GM12878 (cell line): Measurements from ENCODE around the gene GPC6. TPM values are rescaled to one million over a fixed set of nuclear protein-coding genes. Genes with fewer than 3 reads are reported as not detected.

Source experiments
- ATAC-seq: fragments of 200-7000 bp; cut with Tn5 transposase; 3 replicates; pipeline ENCODE4 v1.9.1; 2020; ENCODE audit warnings: mild to moderate bottlenecking, moderate library complexity
- BruUV-seq: library from RNA; stranded (reverse); fragments of 400-500 nt; replicated peaks from 2 replicates; lab custom pipeline; 2021; lab: Mats Ljungman, UMichigan
- CTCF ChIA-PET: fragments of 300-600 bp; sonication (Branson Sonifier 250); formaldehyde crosslinking; extraction: SDS; loops from one replicate; lab custom pipeline; 2021; ENCODE audit warnings: inconsistent platforms; lab: Yijun Ruan, JAX
- POLR2A ChIA-PET: fragments of 350-600 bp; formaldehyde crosslinking; extraction: SDS; loops from one replicate; lab custom pipeline; 2021; ENCODE audit warnings: inconsistent platforms; lab: Charles Lee
- RAD21 ChIA-PET: fragments of 300-600 bp; sonication (Branson Sonifier 250); formaldehyde crosslinking; loops from one replicate; lab custom pipeline; 2023; ENCODE audit warnings: antibody characterized with exemption; ENCODE audit not compliant: unreplicated experiment; lab: Charles Lee
- SMC1A ChIA-PET: fragments of 300-600 bp; sonication (Branson Sonifier 250); formaldehyde crosslinking; loops from one replicate; lab custom pipeline; 2023; ENCODE audit not compliant: unreplicated experiment, uncharacterized antibody; lab: Charles Lee
- DNase-seq: peaks from one replicate; pipeline ENCODE4 v3.0.0-alpha.2; 2011; ENCODE audit warnings: low read depth, low spot score
- FAIRE-seq: peaks from 3 replicates; lab custom pipeline; 2011; peaks lifted over from hg19 to GRCh38; lab: Jason Lieb, UNC
- H2AFZ ChIP-seq: 2 replicates; pipeline ENCODE4 v1.6.0; 2011; ENCODE audit warnings: low read depth, low read length, control low read depth; ENCODE audit not compliant: control insufficient read depth
- H3K27ac ChIP-seq: 2 replicates; pipeline ENCODE4 v1.5.1; 2011; ENCODE audit warnings: control low read depth; ENCODE audit not compliant: control insufficient read depth, insufficient read depth
- H3K27me3 ChIP-seq, 2 experiments: replicated peaks in 1 of 2; 2 replicates each; pipeline versions ENCODE4 v1.6.0 to v1.6.1; 2011; ENCODE audit warnings: low read length in 1 of 2; ENCODE audit not compliant: control insufficient read depth in 2 of 2, insufficient read depth in 2 of 2
- H3K36me3 ChIP-seq, 2 experiments: 2 replicates each; pipeline ENCODE4 v1.5.1; 2011; ENCODE audit warnings: low read length in 1 of 2; ENCODE audit not compliant: control insufficient read depth in 2 of 2, insufficient read depth in 2 of 2
- H3K4me1 ChIP-seq: 2 replicates; pipeline ENCODE4 v1.6.1; 2011; ENCODE audit warnings: mild to moderate bottlenecking, low read length, moderate library complexity, mixed read lengths; ENCODE audit not compliant: control insufficient read depth, insufficient read depth
- H3K4me2 ChIP-seq: 2 replicates; pipeline ENCODE4 v1.6.0; 2011; ENCODE audit warnings: control low read depth; ENCODE audit not compliant: control insufficient read depth, insufficient read depth
- H3K4me3 ChIP-seq: fragments of 200-600 bp; sonication (generic); 2 replicates; pipeline ENCODE4 v1.5.1; 2016
- H3K79me2 ChIP-seq: 2 replicates; pipeline ENCODE4 v1.6.0; 2011; ENCODE audit warnings: low read length; ENCODE audit not compliant: control insufficient read depth, insufficient read depth
- H3K9ac ChIP-seq: 2 replicates; pipeline ENCODE4 v1.8.0; 2011; ENCODE audit warnings: low read length, control low read depth, mixed read lengths; ENCODE audit not compliant: control insufficient read depth, insufficient read depth
- H3K9me3 ChIP-seq: replicated peaks from 3 replicates; pipeline ENCODE4 v1.5.1; 2011; ENCODE audit warnings: mild to moderate bottlenecking, low read length; ENCODE audit not compliant: control insufficient read depth, insufficient read depth
- H4K20me1 ChIP-seq: 2 replicates; pipeline ENCODE4 v1.6.0; 2011; ENCODE audit not compliant: control insufficient read depth, insufficient read depth
- BRCA1 ChIP-seq: IDR thresholded peaks from 2 replicates; pipeline ENCODE4 v1.6.1; 2011; ENCODE audit warnings: low read depth, low read length, improper control_type of control experiment
- ELK1 ChIP-seq: IDR thresholded peaks from 2 replicates; pipeline ENCODE4 v1.6.1; 2012; ENCODE audit warnings: low read depth, low read length, improper control_type of control experiment
- HDAC6 ChIP-seq: fragments of 200-600 bp; sonication (generic); IDR thresholded peaks from one replicate; pipeline ENCODE4 v1.8.0; 2017; ENCODE audit warnings: antibody characterized with exemption; ENCODE audit not compliant: unreplicated experiment
- HDGF ChIP-seq: fragments of 450-650 bp; IDR thresholded peaks from 2 replicates; pipeline ENCODE4 v1.6.1; 2016; ENCODE audit warnings: antibody characterized with exemption
- JUNB ChIP-seq: IDR thresholded peaks from 2 replicates; pipeline ENCODE4 v1.6.1; 2016; ENCODE audit warnings: antibody characterized with exemption, mild to moderate bottlenecking
- KAT2A ChIP-seq: conservative IDR thresholded peaks from 2 replicates; pipeline ENCODE4 v1.6.1; 2011; ENCODE audit warnings: low read depth, low read length; ENCODE audit not compliant: control insufficient read depth
- MYC ChIP-seq: IDR thresholded peaks from 2 replicates; pipeline ENCODE4 v1.6.1; 2011; ENCODE audit warnings: mild to moderate bottlenecking, low read length, moderate library complexity, inconsistent platforms; ENCODE audit not compliant: insufficient read depth, insufficient replicate concordance, insufficient read length, severe bottlenecking
- NFYA ChIP-seq: IDR thresholded peaks from 2 replicates; pipeline ENCODE4 v1.6.1; 2011; ENCODE audit warnings: low read depth, mild to moderate bottlenecking, low read length, improper control_type of control experiment, borderline replicate concordance
- NKRF ChIP-seq: fragments of 450-650 bp; conservative IDR thresholded peaks from 2 replicates; pipeline ENCODE4 v1.6.1; 2017; ENCODE audit warnings: mild to moderate bottlenecking, moderate library complexity
- NR2C1 ChIP-seq: fragments of 450-650 bp; IDR thresholded peaks from 2 replicates; pipeline ENCODE4 v1.6.1; 2017; ENCODE audit warnings: antibody characterized with exemption, mild to moderate bottlenecking, moderate library complexity
- NR2C2 ChIP-seq: IDR thresholded peaks from 2 replicates; pipeline ENCODE4 v1.6.1; 2011; ENCODE audit warnings: borderline replicate concordance, low read depth; ENCODE audit not compliant: control insufficient read depth, insufficient read length
- POLR2AphosphoS2 ChIP-seq: IDR thresholded peaks from 2 replicates; pipeline ENCODE4 v1.6.1; 2011; ENCODE audit warnings: low read depth, mild to moderate bottlenecking, low read length, improper control_type of control experiment, moderate library complexity
- RELA ChIP-seq: fragments of 450-650 bp; IDR thresholded peaks from 2 replicates; pipeline ENCODE4 v1.8.0; 2014; ENCODE audit warnings: borderline replicate concordance; ENCODE audit not compliant: partially characterized antibody
- TBL1XR1 ChIP-seq: IDR thresholded peaks from 2 replicates; pipeline ENCODE4 v1.6.1; 2012; ENCODE audit warnings: low read depth, low read length, improper control_type of control experiment
- YY1 ChIP-seq: IDR thresholded peaks from 2 replicates; pipeline ENCODE4 v1.6.1; 2011; ENCODE audit warnings: low read depth, mild to moderate bottlenecking, low read length
- ZBTB40 ChIP-seq: fragments of 450-650 bp; IDR thresholded peaks from 2 replicates; pipeline ENCODE4 v1.6.1; 2016; ENCODE audit warnings: mild to moderate bottlenecking, moderate library complexity, borderline replicate concordance
- WGBS: methylation state at CpG from one replicate; pipeline ENCODE4 v1.1.6; 2016; ENCODE audit warnings: low lambda C conversion rate; ENCODE audit not compliant: insufficient replicate concordance, insufficient coverage; ENCODE audit errors: missing lambda C conversion rate; 5-methylcytosine and 5-hydroxymethylcytosine counted together
- in situ Hi-C: fragments of 300-500 bp; cut with MboI; formaldehyde crosslinking; loops from 9 replicates; pipeline ENCODE4 v1.14.3; 2018; ENCODE audit warnings: mixed read lengths
- intact Hi-C: fragments of 100-400 bp; cut with micrococcal nuclease; formaldehyde crosslinking; loops from one replicate; pipeline ENCODE4 v1.14.2; 2022; ENCODE audit not compliant: unreplicated experiment
- polyA plus RNA-seq, 11 experiments: library from polyadenylated mRNA; depleted of rRNA in 4 of 11; unstranded in 6 of 11; stranded (reverse) in 5 of 11; fragments of >200 nt; fragmentation: Nextera tagmentation in 4 of 11; fragmentation: Illumina TruSeq in 1 of 11; extraction: Ambion mirVana in 4 of 11; extraction: Trizol in 1 of 11; gene quantifications; 1 replicate in 1 of 11; 2 replicates in 10 of 11; pipeline versions ENCODE4 v1.2.1 to v1.2.3, GENCODE V29; 2011 to 2016; ENCODE audit warnings: inconsistent platforms in 2 of 11, missing spikeins in 2 of 11, low read depth in 1 of 11
- total RNA-seq, 4 experiments: library from RNA; depleted of rRNA in 3 of 4; stranded (reverse); fragments of >200 nt in 3 of 4; fragmentation: Illumina TruSeq in 1 of 4; extraction: Trizol in 1 of 4; gene quantifications; 2 replicates each; pipeline versions ENCODE4 v1.2.1 to v1.2.3, GENCODE V29; 2013 to 2021

The GPC6 gene
- total and polyA plus RNA-seq, 10 of the 15 experiments (the other 5 are each of a cell fraction or from before 2014, with no cell fraction given) = 0.03 to 0.04 (median 0.03) TPM; not detected in 7

- no peaks in the 10 kb centered on the region for H3K79me2 ChIP-seq
- H3K4me3 ChIP-seq = no peak overlapping the region
- ChIA-PET RAD21 (no interaction called here), POLR2A (no interaction called here), SMC1A (interaction anchor here (0.8 kb wide), 1 partner anchor 1674 kb away, joined by 4 read pairs; no protein-coding TSS in a partner anchor), CTCF (no interaction called here)
- H3K9me3 ChIP-seq = no peaks in the 10 kb centered on the region
- H3K4me1 ChIP-seq = no peaks in the 10 kb centered on the region
- FAIRE-seq = no peak
- in situ Hi-C loops (no loop called here), intact Hi-C loops (no loop called here)
- H3K36me3 ChIP-seq = no peaks in the 10 kb centered on the region
- no peaks in the 10 kb centered on the region for H4K20me1 ChIP-seq
- ATAC-seq = no peak
- H2AFZ ChIP-seq = no peak overlapping the region
- no peak for DNase-seq
- no peaks in the 10 kb centered on the region for H3K27me3 ChIP-seq
- H3K4me2 ChIP-seq = no peak overlapping the region
- TF ChIP-seq MYC (no peak), NR2C2 (no peak), NKRF (no peak), BRCA1 (no peak), KAT2A (no peak), HDGF (no peak), NFYA (no peak), NR2C1 (no peak), HDAC6 (no peak), TBL1XR1 (no peak), POLR2AphosphoS2 (no peak), YY1 (no peak), ELK1 (no peak), RELA (no peak), JUNB (no peak), ZBTB40 (no peak)
- WGBS = 18% methylated on average over 3 of the region's 3 CpGs
- BruUV-seq = no TSS peak
- H3K27ac ChIP-seq = no peak overlapping the region
- no peak overlapping the region for H3K9ac ChIP-seq
These were observed 715.4 kb downstream of the GPC6 start for GRCh38 chr13:93942016-93942415.
